OCI-LY1 (cell line): ENCODE measurements around the gene RERE.

Experiments
- H2AFZ ChIP-seq: fragments of 200-600 bp; sonication (generic), shearing (Covaris generic); 2 replicates; pipeline ENCODE4 v1.6.0; 2014; ENCODE audit warnings: antibody characterized with exemption, mild to moderate bottlenecking, low read length
- H3F3A ChIP-seq: fragments of 200-600 bp; sonication (generic), shearing (Covaris generic); 2 replicates; pipeline ENCODE4 v1.6.0; 2014; ENCODE audit warnings: mild to moderate bottlenecking, antibody characterized with exemption, low read length, moderate library complexity; ENCODE audit not compliant: insufficient read depth
- H3K27ac ChIP-seq: fragments of 200-600 bp; sonication (generic); 2 replicates; pipeline ENCODE4 v1.5.1; 2014; ENCODE audit warnings: low read length, mixed run types, mild to moderate bottlenecking, low read depth; ENCODE audit not compliant: poor library complexity, severe bottlenecking
- H3K27me3 ChIP-seq: fragments of 200-600 bp; sonication (generic); 2 replicates; pipeline ENCODE4 v1.6.0; 2014; ENCODE audit warnings: antibody characterized with exemption, mild to moderate bottlenecking, low read length, moderate library complexity; ENCODE audit not compliant: insufficient read depth
- H3K36me3 ChIP-seq: fragments of 200-600 bp; sonication (generic); 2 replicates; pipeline ENCODE4 v1.6.1; 2014; ENCODE audit warnings: mild to moderate bottlenecking, antibody characterized with exemption, low read length, moderate library complexity, mixed read lengths; ENCODE audit not compliant: insufficient read depth
- H3K4me1 ChIP-seq: fragments of 200-600 bp; sonication (generic); 2 replicates; pipeline ENCODE4 v1.5.1; 2014; ENCODE audit warnings: mild to moderate bottlenecking, low read length, moderate library complexity; ENCODE audit not compliant: insufficient read depth, severe bottlenecking
- H3K4me2 ChIP-seq: fragments of 200-600 bp; sonication (generic), shearing (Covaris generic); 2 replicates; pipeline ENCODE4 v1.6.1; 2014; ENCODE audit warnings: low read length
- H3K4me3 ChIP-seq: fragments of 200-600 bp; sonication (generic); 2 replicates; pipeline ENCODE4 v1.5.1; 2014; ENCODE audit warnings: low read length, low read depth, mild to moderate bottlenecking, mixed read lengths; ENCODE audit not compliant: poor library complexity, severe bottlenecking
- H3K79me2 ChIP-seq: fragments of 200-600 bp; shearing (Covaris generic); 2 replicates; pipeline ENCODE4 v1.6.1; 2016; ENCODE audit warnings: mixed run types, low read length, mixed read lengths; ENCODE audit not compliant: insufficient read depth
- H3K9ac ChIP-seq: fragments of 200-600 bp; sonication (generic), shearing (Covaris generic); 2 replicates; pipeline ENCODE4 v1.6.1; 2014; ENCODE audit warnings: mild to moderate bottlenecking, low read length, mixed read lengths
- H3K9me2 ChIP-seq: fragments of 200-600 bp; sonication (generic), shearing (Covaris generic); 2 replicates; pipeline ENCODE4 v1.6.1; 2014; ENCODE audit warnings: low read depth, mild to moderate bottlenecking, low read length, mixed read lengths
- H3K9me3 ChIP-seq: fragments of 200-600 bp; shearing (Covaris generic); 2 replicates; pipeline ENCODE4 v1.6.1; 2014; ENCODE audit warnings: low read length, mixed read lengths
- H4K20me1 ChIP-seq: fragments of 200-600 bp; sonication (generic), shearing (Covaris generic); 2 replicates; pipeline ENCODE4 v1.6.0; 2016; ENCODE audit warnings: mild to moderate bottlenecking, low read length; ENCODE audit not compliant: insufficient read depth
- CTCF ChIP-seq: fragments of 200-600 bp; sonication (generic), shearing (Covaris generic); IDR thresholded peaks from 2 replicates; pipeline ENCODE4 v1.5.1; 2017; ENCODE audit warnings: mild to moderate bottlenecking, antibody characterized with exemption, low read length, moderate library complexity, mixed read lengths
- EZH2 ChIP-seq: fragments of 200-600 bp; sonication (generic), shearing (Covaris generic); IDR thresholded peaks from 2 replicates; pipeline ENCODE4 v1.8.0; 2017; ENCODE audit warnings: borderline replicate concordance, mixed run types, mild to moderate bottlenecking, antibody characterized with exemption, low read length, moderate library complexity, mixed read lengths

RERE gene

GRCh38 chr1:8753736-8754135 is 63.7 kb downstream of the RERE start:
- no peaks in the 10 kb centered on the region; the same call in 1 of the 2 replicates for H4K20me1 ChIP-seq
- no peak overlapping the region for H3K27ac ChIP-seq
- H3K9me2 ChIP-seq, result no peaks in the 10 kb centered on the region
- no peaks in the 10 kb centered on the region for H3K36me3 ChIP-seq
- H3K9me3 ChIP-seq, result no peaks in the 10 kb centered on the region
- H3K4me2 ChIP-seq, result no peak overlapping the region
- H3K4me1 ChIP-seq, result no peaks in the 10 kb centered on the region
- no peak for TF ChIP-seq CTCF
- no peak for TF ChIP-seq EZH2
- no peak overlapping the region for H3K4me3 ChIP-seq
- H3K79me2 ChIP-seq, result no peaks in the 10 kb centered on the region
- no peaks in the 10 kb centered on the region for H3F3A ChIP-seq
- H3K9ac ChIP-seq, result no peak overlapping the region
- H3K27me3 ChIP-seq, result no peaks in the 10 kb centered on the region
- no peak overlapping the region for H2AFZ ChIP-seq

- no peaks in the 10 kb centered on the region for H3K9me2 ChIP-seq
- H3K79me2 ChIP-seq, result no peaks in the 10 kb centered on the region
- no peaks in the 10 kb centered on the region for H3K9me3 ChIP-seq
- H3K36me3 ChIP-seq, result no peaks in the 10 kb centered on the region
- no peaks in the 10 kb centered on the region for H3K4me1 ChIP-seq
- H4K20me1 ChIP-seq, result no peaks in the 10 kb centered on the region; the same call in 1 of the 2 replicates
- no peaks in the 10 kb centered on the region for H3K27me3 ChIP-seq
- TF ChIP-seq CTCF (no peak), EZH2 (no peak)
- no peaks in the 10 kb centered on the region for H3F3A ChIP-seq
- no peak overlapping the region for H3K4me3 ChIP-seq
- H3K27ac ChIP-seq, result no peak overlapping the region
- no peak overlapping the region for H3K9ac ChIP-seq
- H3K4me2 ChIP-seq, result no peak overlapping the region
- H2AFZ ChIP-seq, result no peak overlapping the region
Measured at GRCh38 chr1:8752921-8753713, 64.3 kb downstream of the RERE start.

GRCh38 chr1:8752411-8752810 is 65.0 kb downstream of the RERE start:
- Histone ChIP-seq H3K27ac (no peak overlapping the region), H3K9me3 (no peaks in the 10 kb centered on the region), H2AFZ (no peak overlapping the region), H4K20me1 (no peaks in the 10 kb centered on the region; the same call in 1 of the 2 replicates), H3K4me2 (no peak overlapping the region), H3K4me1 (no peaks in the 10 kb centered on the region), H3K9me2 (no peaks in the 10 kb centered on the region), H3K79me2 (no peaks in the 10 kb centered on the region), H3K36me3 (no peaks in the 10 kb centered on the region), H3F3A (no peaks in the 10 kb centered on the region), H3K4me3 (no peak overlapping the region), H3K9ac (no peak overlapping the region), H3K27me3 (no peaks in the 10 kb centered on the region)
- TF ChIP-seq CTCF (no peak), EZH2 (no peak)
